NCI-H1436 treated with DMSO at 0.1 percent for 48 hours (cell line): Measurements from ENCODE around the gene ISL1.
A peak's percentile ranks its signal among the peaks of the same experiment; 100 is the strongest.

Experiments
- DNase-seq: peaks from one replicate; lab custom pipeline; 2025; lab: John Stamatoyannopoulos, UW

ISL1 gene

DNA sequence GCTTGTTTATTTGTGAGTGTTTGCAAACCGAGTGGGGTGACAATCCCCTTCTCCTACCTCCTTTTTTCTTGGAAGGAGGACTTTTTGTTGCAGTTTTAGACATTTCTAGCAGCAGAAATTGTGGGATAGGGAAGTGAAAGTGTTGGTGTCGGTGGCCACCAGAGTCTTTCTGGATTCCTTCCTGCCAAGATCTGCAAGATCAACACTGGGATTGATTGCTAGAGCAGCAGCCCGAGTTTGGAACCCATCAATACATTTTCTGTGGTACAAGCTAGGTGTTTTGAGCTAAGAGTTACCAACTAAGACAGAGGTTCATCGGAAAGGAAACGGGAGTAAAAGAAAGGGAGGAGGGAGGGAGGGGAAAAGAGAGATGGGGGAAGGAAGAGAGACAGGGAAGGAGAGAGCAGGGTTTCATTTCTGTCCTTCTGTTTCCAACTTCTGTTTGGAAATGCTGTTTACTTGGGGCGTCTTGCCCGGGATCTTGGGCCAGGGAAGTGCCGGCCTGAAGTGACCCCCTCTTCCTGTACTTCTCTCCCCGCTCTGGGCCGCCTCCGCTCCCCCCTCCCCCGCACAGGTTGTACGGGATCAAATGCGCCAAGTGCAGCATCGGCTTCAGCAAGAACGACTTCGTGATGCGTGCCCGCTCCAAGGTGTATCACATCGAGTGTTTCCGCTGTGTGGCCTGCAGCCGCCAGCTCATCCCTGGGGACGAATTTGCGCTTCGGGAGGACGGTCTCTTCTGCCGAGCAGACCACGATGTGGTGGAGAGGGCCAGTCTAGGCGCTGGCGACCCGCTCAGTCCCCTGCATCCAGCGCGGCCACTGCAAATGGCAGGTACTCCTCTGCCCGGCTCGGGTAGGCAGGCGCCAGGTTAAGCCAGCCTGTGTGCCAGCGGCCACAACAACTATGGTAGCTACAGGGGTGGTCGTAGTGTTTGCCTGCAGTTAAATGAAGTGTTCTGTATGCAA lies 4.0 kb downstream of the ISL1 start:
- DNase-seq: no peak

DNA sequence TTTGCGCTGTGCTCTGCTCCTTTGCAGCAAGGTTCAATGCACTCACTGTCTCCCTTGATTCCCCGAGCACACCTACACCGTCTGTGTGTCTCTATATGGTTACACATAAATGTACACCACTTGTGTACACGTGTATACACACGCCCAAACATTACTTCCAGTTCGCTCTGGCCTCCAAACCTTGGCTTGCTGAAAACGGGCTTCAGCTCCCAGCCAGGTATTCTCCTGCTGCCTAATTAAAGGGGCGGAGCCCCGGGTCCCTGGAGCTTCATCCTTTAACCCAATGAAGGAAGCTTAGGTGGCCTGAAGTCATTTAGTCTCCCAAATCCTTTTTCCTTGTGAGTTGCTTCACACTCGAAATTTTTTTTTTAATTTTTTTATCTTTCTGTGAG lies 4.6 kb downstream of the ISL1 start:
- DNase-seq: peak; percentile 60

DNA sequence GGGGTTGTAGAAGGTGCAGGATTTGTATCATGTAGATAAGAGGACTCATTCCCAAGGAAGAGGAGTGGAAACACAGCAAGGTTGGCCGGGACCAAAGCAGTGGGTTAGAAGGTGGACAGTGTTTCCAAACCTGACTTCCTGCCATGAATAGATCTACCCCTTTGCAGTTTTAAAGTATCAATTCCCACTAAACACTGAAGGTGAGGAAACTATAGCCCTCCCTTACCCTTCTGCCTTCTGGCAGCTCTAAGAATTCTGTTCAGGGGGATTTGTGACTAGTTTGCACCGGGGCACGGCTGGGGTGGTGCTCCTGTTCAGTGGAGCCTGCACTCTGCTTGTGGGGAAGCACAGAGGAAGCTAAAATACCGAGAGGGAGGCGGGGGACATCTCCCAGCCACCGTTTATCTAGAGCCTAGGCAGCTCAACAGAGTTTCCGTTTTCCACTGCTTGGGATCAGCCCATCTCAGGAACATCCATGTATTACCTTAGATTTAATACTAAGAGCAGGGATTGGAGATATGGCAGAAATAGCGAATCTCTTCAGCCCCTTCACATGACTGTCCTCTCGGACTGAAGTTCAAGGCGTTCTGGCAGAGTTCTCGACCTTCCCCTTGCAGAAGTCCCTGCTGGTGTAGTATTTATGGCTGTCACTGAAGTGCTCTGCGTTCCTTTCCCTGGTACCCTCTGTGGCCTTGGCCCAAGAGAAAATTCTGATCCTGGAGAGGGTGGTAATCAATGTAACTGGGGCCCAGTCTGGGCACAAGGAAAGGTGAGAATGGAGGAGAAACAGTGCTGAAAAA lies 5.4 kb downstream of the ISL1 start:
- DNase-seq: no peak

DNA sequence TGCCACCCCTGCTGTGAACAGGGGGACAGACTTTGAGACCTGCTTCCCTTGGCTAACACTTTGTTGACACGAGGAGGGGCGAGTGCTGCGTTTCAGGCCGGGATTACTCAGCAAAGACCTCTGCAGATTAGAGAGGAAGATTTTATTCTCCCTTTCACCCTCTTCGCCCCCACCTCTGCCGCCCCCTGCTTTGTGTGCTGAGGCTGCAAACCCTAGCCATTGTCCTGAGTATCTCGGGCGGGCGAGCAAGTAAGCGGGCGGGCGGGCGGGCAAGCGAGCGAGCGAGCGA lies 6.0 kb downstream of the ISL1 start:
- DNase-seq: no peak

DNA sequence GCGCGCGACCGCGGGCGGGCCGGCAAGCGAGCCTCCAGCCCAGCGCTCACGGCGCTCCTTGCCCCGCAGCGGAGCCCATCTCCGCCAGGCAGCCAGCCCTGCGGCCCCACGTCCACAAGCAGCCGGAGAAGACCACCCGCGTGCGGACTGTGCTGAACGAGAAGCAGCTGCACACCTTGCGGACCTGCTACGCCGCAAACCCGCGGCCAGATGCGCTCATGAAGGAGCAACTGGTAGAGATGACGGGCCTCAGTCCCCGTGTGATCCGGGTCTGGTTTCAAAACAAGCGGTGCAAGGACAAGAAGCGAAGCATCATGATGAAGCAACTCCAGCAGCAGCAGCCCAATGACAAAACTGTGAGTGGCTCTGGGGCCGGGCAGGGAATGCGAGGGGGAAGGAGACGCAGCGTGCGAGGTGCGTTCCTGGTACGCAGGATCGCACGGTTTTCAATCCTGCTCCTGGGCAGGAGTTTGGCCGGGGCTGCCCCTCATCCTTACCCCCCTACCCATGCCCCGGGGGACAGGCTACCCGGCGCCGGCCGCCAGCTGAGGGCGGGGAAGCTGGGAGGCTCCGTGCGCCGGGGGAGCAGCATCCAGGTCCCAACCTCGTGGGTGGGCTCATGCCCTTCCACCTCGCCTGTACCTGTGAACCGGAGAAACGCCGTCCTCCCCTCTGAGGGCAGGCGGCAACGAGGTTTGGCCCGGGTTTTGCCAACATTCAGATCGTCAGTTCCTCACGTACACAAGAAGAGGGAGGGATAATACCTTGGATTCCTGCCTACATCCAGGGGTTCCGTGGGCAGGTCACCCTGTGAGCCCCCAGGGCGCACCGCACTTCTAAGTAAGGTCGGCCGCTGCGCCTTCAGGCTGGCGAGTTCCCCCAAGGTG lies 6.6 kb downstream of the ISL1 start:
- no peak for DNase-seq

DNA sequence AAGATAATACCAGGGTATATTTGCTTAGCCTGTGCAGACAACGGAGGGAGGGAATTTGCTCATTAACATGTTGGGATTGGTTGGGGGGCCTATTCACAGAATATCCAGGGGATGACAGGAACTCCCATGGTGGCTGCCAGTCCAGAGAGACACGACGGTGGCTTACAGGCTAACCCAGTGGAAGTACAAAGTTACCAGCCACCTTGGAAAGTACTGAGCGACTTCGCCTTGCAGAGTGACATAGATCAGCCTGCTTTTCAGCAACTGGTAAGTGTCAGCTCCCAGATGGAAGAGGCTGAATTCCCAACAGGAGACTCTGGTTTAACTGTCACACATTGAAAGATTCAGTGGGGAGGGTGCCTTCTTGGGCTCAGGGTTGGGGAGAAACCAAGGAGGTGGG lies 7.9 kb downstream of the ISL1 start:
- no peak for DNase-seq

DNA sequence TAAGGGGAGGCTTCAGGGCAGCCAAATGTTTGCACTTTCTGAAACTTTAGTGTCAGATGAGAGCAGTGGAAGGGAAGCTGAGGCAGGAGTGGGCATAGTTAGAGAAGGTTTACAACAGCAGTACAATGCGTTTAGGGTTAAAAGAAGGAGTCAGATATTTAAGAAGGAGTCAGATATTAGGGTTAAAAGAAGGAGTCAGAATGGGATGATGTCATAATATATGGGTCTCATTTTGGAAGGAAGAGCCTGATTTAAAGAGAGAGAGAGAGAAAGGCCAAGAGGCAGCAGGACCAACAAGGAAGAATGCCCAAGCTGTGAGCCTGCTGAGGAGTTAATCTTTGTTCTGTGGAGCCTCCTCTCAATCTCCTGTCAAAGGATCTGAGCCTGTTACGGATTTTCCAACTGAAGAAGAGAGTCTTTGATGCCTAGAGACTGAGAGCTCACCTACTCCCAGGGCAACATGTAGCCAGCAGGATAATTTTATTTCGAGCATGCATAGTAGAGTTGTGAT lies 9.5 kb downstream of the ISL1 start:
- DNase-seq: no peak

DNA sequence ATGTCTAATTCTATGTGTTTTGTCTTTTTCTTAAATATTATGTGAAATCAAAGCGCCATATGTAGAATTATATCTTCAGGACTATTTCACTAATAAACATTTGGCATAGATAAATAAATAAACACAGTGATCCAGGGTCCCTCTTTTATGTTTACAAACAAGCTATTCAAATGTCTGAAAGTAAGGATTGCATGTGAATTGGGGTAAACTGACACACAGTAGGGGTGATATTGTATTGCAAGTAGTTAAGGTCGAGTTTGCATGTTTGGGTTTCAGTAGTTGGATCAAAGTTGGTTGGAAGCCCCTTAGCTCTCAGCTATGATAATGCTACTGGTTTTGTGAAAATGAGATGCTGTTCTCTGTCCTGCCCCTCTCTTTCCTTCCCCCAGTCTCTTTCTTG lies 11.4 kb downstream of the ISL1 start:
- DNase-seq: no peak

DNA sequence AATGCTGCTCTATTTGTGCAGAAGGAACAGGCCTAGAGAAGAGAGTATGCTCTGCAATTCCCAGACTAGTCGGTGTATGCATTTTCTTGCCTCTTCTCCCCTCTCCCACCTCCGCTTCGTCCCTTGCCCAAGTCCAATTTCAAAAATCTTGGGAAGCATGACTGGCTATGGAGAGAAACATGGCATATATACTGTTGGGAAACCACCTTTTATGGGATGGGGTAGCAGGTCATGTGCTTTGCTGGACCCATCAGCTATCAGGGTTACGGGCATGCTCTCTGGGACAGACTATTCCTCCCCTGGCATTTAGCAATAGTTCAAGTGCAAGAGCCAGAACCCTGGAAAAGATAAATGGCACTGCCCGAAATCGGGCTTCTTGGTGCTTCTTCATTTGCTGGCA lies 12.0 kb downstream of the ISL1 start:
- DNase-seq: no peak

DNA sequence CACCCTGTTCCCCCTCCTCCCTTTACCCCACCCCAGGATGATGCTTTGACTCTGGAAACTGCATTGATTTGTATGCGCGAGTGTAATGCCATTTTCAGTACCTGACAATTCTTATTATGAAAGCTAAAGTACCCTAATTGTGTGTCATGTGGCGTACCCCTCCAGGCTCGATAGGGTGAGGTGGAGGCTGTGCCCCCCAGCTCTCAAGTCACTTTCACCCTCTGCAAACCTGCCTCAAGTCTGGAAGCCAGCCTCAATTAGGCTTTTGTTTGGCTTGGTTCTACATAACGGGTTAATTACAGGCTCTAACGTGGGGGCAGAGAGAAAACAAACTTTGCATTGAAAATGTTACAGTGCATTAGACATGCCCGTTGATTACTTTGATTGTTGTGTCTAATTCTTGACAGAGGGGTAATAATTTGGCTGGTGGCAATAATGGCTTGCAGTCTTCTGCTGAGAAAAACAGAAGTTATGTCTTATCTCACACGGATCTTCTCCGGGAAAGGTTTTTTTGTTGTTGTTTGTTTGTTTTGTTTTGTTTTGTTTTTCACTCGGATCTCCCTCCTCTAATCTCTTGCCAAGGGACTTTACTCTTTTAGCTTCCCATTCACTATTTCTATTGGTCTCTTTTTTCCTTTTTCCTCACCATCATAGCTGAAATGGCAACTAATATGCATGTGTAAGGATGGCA lies 12.6 kb downstream of the ISL1 start:
- peak; percentile 35 for DNase-seq

DNA sequence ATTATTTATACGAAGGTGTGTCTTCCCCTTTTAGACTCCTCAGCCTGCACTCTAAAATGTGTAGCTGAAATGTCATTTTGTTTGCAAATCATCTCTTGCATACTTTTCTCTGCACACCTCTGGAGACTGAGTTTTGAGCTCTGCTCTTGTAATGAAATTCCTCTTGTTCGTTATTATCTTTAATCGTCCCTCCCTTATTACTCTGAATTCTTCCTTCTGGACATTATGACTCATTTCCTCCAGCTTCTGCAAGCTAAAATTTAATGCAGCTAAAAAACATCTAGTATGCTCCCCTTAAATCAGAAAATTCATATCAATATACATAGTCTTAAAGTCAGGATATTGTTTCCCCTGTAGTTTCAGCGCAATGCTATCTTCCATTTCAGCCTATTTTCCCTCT lies 13.5 kb downstream of the ISL1 start:
- DNase-seq: no peak

DNA sequence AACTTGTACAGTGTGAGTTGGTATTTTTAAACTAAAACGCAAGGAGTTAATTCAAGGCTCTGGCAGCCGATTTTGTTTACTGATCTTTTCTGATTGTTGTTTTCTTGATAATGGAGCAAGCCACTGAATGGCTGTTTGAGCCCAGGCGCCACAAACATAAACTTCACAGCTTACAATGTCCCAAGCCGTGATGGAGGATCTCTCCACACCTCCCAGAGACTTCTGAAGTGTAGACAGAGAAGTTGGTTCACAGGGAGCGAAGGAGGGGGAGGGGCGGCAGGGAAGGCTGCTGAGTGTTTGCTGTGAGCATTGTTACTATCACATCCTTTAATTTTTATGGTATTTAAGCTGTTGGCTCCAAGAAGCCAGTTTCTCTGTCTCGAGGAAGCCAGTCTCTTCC lies 14.7 kb downstream of the ISL1 start:
- no peak for DNase-seq

DNA sequence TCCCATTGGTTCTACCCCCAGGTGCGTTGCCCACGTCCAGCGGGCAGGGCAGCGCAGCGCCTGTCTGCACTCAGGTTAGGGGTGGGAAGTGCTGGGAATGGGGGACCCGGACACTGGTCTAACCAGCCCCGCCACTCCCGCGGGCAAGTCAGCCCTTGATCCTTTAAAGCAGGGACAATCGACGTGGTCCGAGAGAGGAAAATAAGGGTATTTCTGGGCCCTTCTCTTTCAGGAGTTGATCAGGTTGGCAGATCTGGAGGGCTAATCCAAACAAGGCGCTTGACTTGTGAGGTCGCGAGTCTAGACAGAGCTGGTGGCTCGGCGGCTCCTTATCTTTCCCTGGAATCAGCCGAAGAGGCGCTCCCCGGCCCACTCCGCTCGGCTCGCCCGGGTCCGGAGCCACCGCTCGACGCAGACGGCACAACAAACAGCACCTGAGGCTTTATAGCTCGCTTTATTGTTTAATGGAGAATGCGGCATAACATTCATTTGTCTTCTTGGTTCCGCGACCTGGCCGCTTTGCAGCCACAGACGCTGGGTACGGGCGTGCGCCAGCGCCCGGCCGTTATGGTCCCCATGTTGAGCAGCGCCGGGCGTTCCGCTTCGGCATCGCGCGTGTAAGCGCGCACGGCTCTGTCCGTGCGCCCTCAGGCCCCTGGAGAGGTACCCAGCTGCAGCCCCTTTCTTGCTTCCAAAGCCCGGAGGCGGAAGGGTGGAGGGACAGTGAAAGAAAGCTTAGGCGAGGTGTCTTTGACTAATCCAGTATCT lies 15.8 kb downstream of the ISL1 start:
- no peak for DNase-seq

DNA sequence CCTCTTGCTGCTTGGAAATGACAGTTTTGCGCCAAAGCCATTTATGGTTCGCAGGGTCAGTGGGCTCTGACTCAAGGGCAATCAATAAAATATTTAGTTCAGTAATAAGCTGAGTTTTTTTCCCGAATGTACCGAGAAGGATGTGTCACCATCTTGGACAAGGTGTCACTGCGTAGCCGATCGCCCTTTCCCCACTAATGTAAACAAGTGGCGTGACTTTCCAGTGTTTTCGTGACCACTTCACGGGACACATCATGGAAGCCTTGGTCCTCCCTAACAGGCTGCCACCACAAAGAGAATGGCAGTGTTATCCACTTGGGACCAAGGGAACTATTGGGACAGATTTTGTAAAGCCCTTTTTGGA lies 16.4 kb downstream of the ISL1 start:
- DNase-seq: no peak

DNA sequence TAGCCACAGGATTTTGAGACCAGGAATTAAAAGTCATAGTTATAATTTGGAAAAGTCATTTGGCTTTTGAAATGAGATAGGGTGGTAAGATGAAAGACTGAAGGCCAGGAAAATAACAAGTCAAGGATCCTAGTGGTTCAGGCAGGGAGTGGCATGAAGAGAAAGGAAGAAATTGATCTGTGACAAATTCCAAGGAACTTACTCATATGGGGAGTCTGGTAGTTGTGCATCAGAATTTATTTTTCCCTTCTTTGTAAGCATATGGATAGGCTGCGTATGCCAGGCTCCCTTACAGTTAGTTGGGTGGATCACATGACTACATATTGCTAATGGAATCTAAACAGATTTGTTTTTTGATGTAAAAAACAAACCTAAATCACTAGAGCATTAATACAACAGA lies 21.0 kb downstream of the ISL1 start:
- DNase-seq: no peak

DNA sequence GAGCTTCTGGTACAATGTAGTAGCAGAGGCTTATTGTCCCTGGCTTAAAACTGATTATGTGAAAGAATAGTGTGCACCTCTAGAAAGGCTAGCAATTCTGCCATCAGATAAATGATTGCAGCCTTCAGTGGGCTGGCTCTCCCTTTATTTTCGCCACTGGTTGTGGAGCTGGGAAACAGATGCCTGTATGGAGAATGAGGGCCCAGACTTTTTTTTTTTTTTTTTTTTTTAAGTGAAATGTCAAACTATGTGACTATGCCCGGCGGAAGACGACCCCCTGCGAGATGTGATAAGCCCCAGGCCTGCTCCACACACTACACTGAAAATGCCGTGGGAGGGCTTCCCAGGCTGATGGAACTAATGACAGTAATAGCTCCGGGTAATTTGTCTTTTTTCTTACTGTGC lies 28.7 kb downstream of the ISL1 start:
- no peak for DNase-seq

DNA sequence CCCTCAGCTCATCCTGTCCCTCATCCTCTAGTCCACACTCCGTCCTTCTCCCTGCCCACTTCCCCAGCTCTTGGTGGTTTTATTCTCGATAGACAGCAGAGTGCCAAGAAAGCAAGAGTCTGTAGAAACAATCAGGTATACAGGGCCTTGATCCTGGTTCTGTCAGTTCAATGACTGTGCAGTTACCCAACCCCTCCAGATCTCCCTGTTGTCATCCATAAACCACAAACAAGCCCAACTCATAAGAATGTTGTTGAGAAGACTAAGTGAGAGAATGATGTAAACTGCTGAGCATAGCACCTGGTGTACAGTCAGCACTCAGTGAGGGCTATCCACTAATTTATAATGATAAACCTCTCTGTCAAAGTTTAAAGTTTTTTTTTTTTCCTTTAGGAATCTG lies 31.3 kb downstream of the ISL1 start:
- DNase-seq: no peak

DNA sequence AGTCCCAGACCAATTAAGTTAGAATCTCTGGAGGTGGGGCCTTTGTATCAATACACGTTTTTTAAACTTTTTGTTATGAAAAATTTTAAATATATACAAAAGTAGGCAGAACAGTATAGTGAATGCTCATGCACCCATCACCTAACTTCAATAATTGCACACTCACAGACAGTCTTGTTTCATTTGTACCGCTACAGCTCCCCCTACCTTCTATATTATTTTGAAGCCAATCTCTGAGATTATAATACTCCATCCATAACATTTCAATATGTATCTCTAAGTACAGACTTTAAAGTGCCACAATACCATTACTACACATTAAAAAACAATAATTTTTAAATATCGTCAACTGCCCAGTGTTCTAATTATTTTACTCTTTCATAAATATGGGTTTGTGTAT lies 32.9 kb downstream of the ISL1 start:
- DNase-seq: no peak

DNA sequence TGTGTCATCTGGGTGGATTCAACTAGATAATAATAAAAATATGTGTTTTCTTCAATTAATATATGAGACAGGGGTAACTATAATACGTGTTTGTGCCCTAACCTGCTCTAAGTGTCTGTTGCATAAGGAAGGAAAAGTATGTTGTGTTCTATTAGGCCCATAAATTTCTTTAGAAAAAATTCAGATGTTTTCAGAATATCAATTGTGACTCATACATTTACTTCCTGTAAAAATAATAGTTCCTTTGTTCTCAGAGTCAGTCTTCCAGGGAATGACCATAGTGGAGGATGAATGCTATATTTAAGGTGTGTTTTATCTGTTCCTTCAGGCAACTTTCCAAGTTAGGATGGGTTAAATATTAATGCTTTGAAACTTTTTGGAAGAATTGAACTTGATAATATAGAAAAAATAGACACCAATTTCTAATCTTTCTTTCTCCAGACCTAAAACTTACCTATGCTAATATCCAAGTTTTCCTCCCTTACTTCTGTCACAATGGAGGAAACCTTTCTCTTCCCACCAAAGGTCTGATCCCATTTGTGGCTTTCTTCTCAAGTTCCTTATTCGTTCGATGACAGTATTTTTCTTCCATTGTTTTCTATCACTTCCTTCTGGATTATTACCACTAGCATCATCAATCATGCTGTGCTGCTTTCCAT lies 49.9 kb downstream of the ISL1 start:
- no peak for DNase-seq

DNA sequence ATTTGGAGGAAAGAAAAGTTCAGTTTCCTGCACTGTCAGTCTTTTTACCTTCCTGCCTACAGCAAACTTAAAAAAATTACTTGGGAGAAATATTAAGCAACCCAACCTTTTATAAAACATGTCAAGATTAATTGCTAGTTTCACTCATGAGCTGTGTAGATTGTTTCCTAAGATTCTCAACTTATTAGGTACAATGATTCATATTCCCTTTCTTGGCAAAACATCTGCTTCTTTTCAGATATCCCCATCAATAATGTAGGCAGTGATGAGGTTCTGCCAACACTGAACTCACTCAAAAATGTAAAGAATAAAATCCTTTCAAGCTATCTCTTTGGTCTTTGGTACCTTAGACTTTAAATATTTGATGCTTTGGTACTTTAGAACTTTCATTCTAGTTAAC lies 56.0 kb downstream of the ISL1 start:
- DNase-seq: no peak
